Subcutaneous abdominal adipose tissue (tissue), 5 donors: Measurements from ENCODE around the gene DEPDC1B.
A peak's percentile ranks its signal among the peaks of the same experiment; 100 is the strongest.
"Not testable (repeated sequence)": the region's sequence is repeated elsewhere in the genome, so short reads cannot be mapped to it uniquely, and the experiment has no call there.

Experiments
- H3K27ac ChIP-seq: one replicate; pipeline ENCODE4 v1.7.0; 2013; ENCODE audit warnings: low read depth, mild to moderate bottlenecking, inconsistent platforms, low read length, moderate library complexity
- H3K27me3 ChIP-seq, 5 donors: one replicate each; pipeline ENCODE4 v1.7.0; 2013; ENCODE audit warnings: low read length in 5 of 5, inconsistent platforms in 1 of 5; ENCODE audit not compliant: control insufficient read depth in 5 of 5, insufficient read depth in 4 of 5
- H3K36me3 ChIP-seq, 5 donors: one replicate each; pipeline ENCODE4 v1.7.0; 2013; ENCODE audit warnings: low read length in 5 of 5; ENCODE audit not compliant: control insufficient read depth in 5 of 5, insufficient read depth in 5 of 5
- H3K4me1 ChIP-seq, 5 donors: one replicate each; pipeline ENCODE4 v1.7.0; 2013; ENCODE audit warnings: low read length in 5 of 5, mild to moderate bottlenecking in 3 of 5, moderate library complexity in 1 of 5; ENCODE audit not compliant: control insufficient read depth in 5 of 5, insufficient read depth in 5 of 5
- H3K4me3 ChIP-seq, 5 donors: one replicate each; pipeline ENCODE4 v1.7.0; 2013; ENCODE audit warnings: low read length in 5 of 5, low read depth in 1 of 5
- H3K9ac ChIP-seq, 5 donors: one replicate each; pipeline ENCODE4 v1.7.0; 2013; ENCODE audit warnings: low read length in 5 of 5, mild to moderate bottlenecking in 4 of 5, moderate library complexity in 3 of 5
- H3K9me3 ChIP-seq, 5 donors: one replicate each; pipeline ENCODE4 v1.7.0; 2013; ENCODE audit warnings: low read length in 5 of 5; ENCODE audit not compliant: control insufficient read depth in 5 of 5
- donor health status: healthy.
- donor health status: healthy.
- donor health status: healthy.
- donor health status: healthy.
- donor health status: healthy.

The DEPDC1B gene

DNA sequence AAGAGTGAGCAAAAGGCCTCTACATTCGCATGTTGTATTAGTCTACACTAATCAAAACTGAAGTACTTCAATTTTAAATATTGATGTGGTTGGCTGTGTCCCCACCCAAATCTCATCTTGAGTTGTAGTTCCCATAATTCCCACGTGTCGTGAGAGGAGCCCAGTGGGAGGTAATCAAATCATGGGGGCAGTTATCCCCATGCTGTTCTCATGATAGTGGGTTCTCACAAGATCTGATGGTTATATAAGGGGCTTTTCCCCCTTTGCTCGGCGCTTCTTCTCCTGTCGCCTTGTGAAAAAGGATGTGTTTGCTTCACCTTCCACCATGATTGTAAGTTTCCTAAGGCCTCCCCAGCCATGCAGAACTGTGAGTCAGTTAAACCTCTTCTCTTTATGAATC lies 112.7 kb downstream of the DEPDC1B start:
- H3K27me3 ChIP-seq, H3K27ac ChIP-seq, H3K9ac ChIP-seq, H3K4me1 ChIP-seq, H3K9me3 ChIP-seq, H3K36me3 ChIP-seq, H3K4me3 ChIP-seq: not testable (repeated sequence)

DNA sequence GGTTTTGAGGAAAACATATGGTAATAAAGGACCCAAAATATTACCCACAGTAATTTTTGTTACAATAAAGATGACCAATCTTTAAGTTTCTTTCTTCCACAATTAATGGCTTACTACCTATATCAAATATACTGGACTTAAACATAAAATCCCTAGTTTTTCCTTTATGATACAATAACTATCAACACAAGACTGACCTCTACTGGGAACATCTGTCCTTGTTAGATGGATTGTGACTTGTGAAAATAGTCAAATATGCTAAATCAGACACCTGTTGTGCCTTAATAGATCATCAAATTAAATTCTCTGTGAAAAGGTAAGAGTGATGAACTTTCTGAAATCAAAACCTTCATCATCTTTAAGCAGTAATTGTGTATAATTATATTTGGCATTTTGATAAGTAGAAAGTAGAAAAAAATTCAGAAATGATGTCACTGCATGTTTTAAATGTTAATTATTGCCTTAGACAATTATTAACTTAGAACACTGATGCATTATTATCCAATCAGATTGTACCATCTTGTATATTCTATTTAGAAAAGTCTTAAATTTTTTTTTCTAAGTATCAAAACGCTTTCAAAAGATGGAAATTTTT lies 113.6 kb downstream of the DEPDC1B start:
- no peaks in the 10 kb centered on the region for H3K36me3 ChIP-seq
- H3K9me3 ChIP-seq: no peaks in the 10 kb centered on the region
- no peaks in the 10 kb centered on the region for H3K27me3 ChIP-seq
- H3K4me3 ChIP-seq: no peak overlapping the region
- H3K9ac ChIP-seq: no peak overlapping the region
- no peak overlapping the region for H3K27ac ChIP-seq
- H3K4me1 ChIP-seq: no peaks in the 10 kb centered on the region

GRCh38 chr5:60585618-60586017 lies 114.3 kb downstream of the DEPDC1B start:
- Histone ChIP-seq H3K4me1 (no peaks in the 10 kb centered on the region), H3K27me3 (no peaks in the 10 kb centered on the region), H3K9me3 (no peaks in the 10 kb centered on the region), H3K9ac (no peak overlapping the region), H3K4me3 (no peak overlapping the region), H3K27ac (no peak overlapping the region), H3K36me3 (no peaks in the 10 kb centered on the region)

DNA sequence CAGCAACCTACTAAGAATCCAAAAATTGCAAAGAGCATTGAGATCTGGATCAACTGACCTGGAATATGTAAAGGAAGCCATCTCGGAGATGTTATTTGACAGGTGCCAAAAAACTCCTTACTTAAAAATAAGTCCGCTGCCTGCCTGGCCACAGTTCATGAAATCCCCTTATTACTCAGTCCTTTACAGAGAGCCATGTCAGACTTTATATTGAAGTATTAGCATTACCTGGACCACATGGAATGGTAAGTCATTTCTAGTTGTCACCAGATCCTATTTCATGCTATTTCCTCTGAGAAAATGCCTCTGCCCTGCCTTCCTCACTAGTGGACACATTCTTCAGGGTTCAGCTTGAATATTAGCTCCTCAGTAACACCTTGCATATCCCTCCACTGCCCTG lies 115.7 kb downstream of the DEPDC1B start:
- no peaks in the 10 kb centered on the region for H3K36me3 ChIP-seq
- H3K27me3 ChIP-seq: no peaks in the 10 kb centered on the region
- no peak overlapping the region for H3K4me3 ChIP-seq
- no peak overlapping the region for H3K9ac ChIP-seq
- H3K4me1 ChIP-seq: no peaks in the 10 kb centered on the region
- H3K9me3 ChIP-seq: no peaks in the 10 kb centered on the region
- H3K27ac ChIP-seq: no peak overlapping the region

DNA sequence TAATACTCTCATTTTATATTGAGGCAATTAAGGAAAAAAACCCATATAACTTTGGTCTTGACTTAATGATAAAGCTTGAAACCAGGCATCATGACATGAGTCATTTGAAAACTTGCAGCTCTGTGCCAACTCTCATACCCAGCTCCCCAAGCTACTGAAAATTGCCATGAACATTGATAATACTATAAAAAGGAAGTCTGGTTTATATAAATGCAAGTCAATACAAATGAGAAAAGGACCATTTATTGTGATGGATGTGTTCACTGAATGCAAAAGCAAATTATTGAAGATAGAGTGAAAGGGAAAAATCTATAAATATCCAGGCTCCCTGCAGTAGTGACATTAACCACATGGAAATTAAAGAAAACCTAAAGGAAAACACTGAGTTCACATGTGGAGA lies 116.3 kb downstream of the DEPDC1B start:
- H3K27ac ChIP-seq: no peak overlapping the region
- no peaks in the 10 kb centered on the region for H3K36me3 ChIP-seq
- H3K27me3 ChIP-seq: no peaks in the 10 kb centered on the region
- no peak overlapping the region for H3K4me3 ChIP-seq
- no peaks in the 10 kb centered on the region for H3K9me3 ChIP-seq
- no peak overlapping the region for H3K9ac ChIP-seq
- no peaks in the 10 kb centered on the region for H3K4me1 ChIP-seq

- Histone ChIP-seq H3K27me3 (no peaks in the 10 kb centered on the region), H3K4me3 (no peak overlapping the region), H3K9me3 (peaks cover 0 to 8% (median 0%) of the 10 kb centered on the region in 5 donors), H3K27ac (no peak overlapping the region), H3K9ac (no peak overlapping the region), H3K36me3 (no peaks in the 10 kb centered on the region), H3K4me1 (no peaks in the 10 kb centered on the region)
Observed at GRCh38 chr5:60578315-60578714, 121.7 kb downstream of the DEPDC1B start.

- no peak overlapping the region for H3K9ac ChIP-seq
- no peak overlapping the region for H3K27ac ChIP-seq
- H3K4me1 ChIP-seq: no peaks in the 10 kb centered on the region
- H3K4me3 ChIP-seq: no peak overlapping the region
- peaks cover 0 to 8% (median 0%) of the 10 kb centered on the region in 5 donors for H3K9me3 ChIP-seq
- no peaks in the 10 kb centered on the region for H3K36me3 ChIP-seq
- H3K27me3 ChIP-seq: no peaks in the 10 kb centered on the region
Observed at GRCh38 chr5:60577116-60577515, 122.8 kb downstream of the DEPDC1B start.

DNA sequence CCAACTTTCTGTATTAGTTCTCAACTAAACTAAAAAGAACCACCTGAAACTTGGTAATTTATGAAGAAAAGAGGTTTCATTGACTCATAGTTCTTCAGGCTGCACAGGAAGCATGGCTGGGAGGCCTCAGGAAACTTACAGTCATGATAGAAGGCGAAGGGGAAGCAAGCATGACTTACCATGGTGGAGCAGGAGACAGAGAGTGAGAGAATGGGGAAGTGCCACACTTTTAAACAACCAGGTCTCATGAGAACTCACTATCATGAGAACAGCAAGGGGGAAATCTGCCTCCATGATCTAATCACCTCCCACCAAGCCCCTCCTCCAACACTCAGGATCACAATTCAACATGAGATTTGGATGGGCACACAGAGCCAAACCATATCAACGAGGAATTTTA lies 123.5 kb downstream of the DEPDC1B start:
- no peaks in the 10 kb centered on the region for H3K36me3 ChIP-seq
- no peaks in the 10 kb centered on the region for H3K4me1 ChIP-seq
- no peak overlapping the region for H3K9ac ChIP-seq
- no peak overlapping the region for H3K4me3 ChIP-seq
- peaks cover 0 to 8% (median 0%) of the 10 kb centered on the region in 5 donors for H3K9me3 ChIP-seq
- no peaks in the 10 kb centered on the region for H3K27me3 ChIP-seq
- H3K27ac ChIP-seq: no peak overlapping the region

DNA sequence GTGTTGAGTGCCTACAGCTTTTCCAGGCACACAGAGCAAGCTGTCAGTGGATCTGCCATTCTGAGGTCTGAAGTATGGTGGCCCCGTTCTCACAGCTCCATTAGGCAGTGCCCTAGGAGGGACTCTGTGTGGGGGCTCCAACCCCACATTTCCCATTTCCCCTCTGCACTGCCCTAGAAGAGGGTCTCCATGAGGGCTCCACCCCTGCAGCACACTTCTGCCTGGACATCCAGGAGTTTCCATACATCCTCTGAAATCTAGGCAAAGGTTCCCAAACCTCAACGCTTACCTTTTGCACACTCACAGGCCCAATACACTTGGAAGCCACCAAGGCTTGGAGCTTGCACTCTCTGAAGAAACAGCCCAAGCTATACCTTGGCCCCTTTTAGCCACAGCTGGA lies 131.3 kb downstream of the DEPDC1B start:
- H3K9ac ChIP-seq: no peak overlapping the region
- no peak overlapping the region for H3K27ac ChIP-seq
- no peaks in the 10 kb centered on the region for H3K4me1 ChIP-seq
- H3K9me3 ChIP-seq: peaks cover 0 to 18% (median 12%) of the 10 kb centered on the region in 5 donors
- H3K4me3 ChIP-seq: peak overlapping the region in 2 of 5 donors; percentile 7 to 15
- H3K36me3 ChIP-seq: no peaks in the 10 kb centered on the region
- no peaks in the 10 kb centered on the region for H3K27me3 ChIP-seq

DNA sequence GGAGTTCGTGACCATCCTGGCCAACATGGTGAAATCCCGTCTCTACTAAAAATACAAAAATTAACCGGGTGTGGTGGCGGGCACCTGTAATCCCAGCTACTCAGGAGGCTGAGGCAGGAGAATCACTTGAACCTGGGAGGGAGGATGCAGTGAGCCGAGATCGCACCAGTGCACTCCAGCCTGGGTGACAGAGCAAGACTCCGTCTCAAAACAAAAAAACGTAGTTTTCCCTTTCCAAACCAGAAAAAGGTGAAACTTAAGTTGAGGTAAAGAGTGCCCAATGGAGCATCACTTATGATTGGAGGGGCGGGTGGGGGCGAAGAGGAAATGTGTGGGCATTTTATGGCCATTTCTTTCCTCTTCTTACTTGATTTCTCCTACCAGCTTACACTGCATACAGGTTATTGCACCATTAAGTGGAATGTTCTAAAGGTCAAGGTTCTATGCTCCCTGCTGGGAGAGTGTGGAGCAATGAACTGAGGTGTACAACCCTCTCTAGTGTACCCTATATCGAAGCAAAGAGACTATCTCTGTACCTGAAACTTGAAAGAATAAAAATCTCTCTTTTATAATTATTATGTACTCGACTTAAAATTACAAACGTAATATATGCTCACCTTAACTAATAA lies 136.2 kb downstream of the DEPDC1B start:
- no peak overlapping the region for H3K27ac ChIP-seq
- H3K36me3 ChIP-seq: no peaks in the 10 kb centered on the region
- peaks cover 0 to 14% (median 9%) of the 10 kb centered on the region in 5 donors for H3K9me3 ChIP-seq
- H3K9ac ChIP-seq: no peak overlapping the region
- no peaks in the 10 kb centered on the region for H3K4me1 ChIP-seq
- H3K4me3 ChIP-seq: no peak overlapping the region
- H3K27me3 ChIP-seq: no peaks in the 10 kb centered on the region
